HG03342 (cell line): ENCODE data around the gene SUMO4.

Experiments used
- ATAC-seq: cut with Tn5 transposase; IDR thresholded peaks from one replicate; pipeline ENCODE4 v1.9.1; 2021; ENCODE audit warnings: mild to moderate bottlenecking, moderate library complexity; ENCODE audit not compliant: unreplicated experiment

SUMO4 gene

DNA sequence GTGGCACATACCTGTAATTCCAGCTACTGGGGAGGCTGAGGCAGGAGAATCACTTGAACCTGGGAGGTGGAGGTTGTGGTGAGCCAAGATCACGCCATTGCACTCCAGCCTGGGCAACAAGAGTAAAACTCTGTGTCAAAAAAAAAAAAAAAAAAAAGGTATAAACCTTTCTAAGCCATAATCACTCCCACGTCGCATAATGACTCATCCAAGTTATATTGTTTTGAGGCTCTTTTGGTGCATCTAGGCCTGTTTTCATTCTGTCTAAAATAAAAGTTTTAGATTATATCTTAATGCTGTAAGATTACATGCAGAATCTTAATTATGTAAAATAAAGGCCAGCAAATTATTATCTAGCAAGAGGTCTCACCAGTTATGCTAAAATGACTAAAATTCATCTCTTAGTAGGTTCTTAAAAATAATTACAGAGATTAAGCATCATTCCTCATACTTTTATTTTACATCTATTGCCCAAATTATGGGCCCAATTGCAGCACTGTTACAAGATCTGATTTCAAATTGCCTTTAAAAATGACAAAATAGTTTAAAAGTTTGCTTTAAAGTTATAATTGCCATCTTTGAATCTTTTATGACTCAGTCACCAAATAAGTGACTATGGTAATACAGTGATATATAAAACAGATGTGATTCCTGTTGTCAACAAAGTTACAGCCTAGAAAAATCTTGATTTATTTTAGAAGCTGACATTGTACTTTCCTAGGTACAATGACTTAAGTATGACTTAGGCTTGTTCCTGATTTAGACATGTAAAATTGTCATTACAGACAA lies 10.4 kb upstream of the SUMO4 start:
- no peak for ATAC-seq

DNA sequence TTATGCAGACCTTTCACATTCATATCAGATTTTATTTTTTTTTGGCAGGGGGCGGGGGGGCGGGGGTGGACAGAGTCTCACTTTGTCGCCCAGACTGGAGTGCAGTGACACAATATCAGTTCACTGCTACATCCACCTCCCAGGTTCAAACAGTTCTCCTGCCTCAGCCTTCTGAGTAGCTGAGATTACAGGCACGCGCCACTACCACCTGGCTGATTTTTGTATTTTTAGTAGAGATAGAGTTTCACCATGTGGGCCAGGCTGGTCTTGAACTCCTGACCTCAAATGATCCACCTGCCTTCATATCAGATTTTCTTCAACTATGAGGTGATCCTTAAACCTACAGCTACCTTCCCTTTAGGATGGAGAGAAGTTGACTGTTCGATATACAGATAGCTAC lies 8.0 kb upstream of the SUMO4 start:
- no peak for ATAC-seq

DNA sequence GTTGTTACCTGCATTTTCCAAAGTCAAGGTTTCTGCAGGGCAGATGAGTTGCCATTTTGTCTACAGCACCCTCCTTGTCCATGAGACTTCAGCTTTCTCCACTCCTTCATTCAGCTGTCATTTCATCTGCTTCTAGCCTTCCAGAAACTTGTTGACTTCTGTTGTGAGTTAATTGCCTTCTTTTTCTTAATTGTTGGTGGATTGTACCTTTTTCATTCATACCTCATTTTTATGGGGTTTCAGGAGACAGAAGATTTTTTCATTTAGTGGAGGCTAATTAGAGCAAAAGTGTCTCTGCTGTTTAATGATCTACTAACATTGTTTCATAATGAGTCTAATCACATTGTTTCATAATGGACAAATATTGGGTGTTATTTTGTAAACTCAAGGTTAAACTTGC lies 7.5 kb upstream of the SUMO4 start:
- no peak for ATAC-seq

DNA sequence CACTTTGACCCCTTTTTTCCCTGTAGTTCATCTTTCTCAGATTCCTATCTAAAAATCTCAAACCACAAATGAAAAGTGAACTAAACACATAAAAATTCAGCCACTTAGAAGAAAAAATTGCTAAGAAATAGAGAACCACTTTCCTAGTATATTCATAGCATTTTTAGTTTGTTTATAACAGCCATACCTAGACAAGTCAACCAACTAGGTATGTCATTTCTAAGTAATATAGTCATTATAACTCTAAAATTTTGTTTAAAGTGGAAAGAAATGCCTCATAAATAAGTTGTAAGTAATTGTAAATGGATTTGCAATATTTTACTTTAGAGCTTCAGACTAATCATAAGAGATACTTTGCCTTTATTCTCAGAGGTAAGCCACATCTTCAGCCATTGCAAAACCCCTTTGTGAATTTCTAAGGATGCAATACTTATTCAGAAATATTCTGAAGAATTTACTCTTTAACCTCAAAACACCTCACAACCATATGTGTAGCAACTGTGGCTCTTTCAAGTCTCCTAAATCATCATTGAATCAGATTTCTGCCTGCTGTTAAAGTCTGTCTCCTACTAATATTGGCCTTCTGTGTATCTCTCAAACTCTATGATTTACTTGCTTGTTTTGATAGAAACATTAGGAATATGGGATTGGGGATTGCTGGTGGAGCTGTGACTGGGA lies 6.9 kb upstream of the SUMO4 start:
- ATAC-seq = no peak

DNA sequence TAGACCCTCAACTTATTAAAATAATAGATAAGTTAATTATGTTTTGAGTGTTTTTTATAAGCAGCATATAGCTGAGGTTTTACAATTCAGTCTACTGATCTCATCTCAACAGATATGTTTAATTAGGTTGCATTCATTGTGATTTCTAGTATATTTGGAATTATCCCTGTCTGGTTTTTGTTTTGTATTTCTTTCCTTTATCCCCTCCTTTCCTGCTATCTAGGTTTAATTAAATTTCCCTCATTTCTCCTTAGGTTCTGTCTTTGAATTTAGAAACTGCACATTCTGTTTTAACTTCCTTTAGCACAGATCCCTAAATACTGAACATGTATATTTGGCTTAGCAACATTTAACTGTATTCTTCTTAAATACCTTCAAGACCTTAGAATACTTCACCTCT lies 4.9 kb upstream of the SUMO4 start:
- ATAC-seq = no peak

DNA sequence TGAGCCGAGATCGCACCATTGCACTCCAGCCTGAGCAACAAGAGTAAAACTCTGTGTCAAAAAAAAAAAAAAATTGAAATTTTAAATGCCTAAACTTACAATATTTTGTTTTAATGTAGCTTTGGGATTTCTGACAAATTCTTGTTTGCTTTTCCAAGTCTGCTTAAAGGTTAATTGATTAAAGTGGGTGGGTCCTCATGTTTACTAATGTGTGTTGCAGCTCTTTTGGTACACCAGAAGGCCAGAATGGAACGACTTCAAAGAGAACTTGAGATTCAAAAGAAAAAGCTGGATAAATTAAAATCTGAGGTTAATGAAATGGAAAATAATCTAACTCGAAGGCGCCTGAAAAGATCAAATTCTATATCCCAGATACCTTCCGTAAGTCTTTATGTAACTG lies 2.7 kb upstream of the SUMO4 start:
- no peak for ATAC-seq

DNA sequence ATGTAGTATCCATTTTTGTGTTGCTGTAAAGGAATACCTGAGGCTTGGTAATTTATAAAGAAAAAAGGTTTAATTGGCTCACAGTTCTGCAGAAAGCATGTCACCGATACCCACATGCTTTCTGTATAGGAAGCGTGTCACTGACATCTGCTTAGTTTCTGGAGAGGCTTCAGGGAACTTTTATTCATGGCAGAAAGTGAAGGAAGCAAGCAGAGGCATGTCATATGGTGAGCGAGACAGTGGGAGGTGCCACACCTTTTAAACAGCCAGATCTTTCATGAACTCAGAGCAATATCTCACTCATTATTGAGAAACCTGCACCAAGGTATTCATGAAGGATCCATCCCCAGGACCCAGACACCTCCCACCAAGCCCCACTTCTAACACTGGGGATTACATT lies 3.5 kb downstream of the SUMO4 start:
- ATAC-seq = no peak

DNA sequence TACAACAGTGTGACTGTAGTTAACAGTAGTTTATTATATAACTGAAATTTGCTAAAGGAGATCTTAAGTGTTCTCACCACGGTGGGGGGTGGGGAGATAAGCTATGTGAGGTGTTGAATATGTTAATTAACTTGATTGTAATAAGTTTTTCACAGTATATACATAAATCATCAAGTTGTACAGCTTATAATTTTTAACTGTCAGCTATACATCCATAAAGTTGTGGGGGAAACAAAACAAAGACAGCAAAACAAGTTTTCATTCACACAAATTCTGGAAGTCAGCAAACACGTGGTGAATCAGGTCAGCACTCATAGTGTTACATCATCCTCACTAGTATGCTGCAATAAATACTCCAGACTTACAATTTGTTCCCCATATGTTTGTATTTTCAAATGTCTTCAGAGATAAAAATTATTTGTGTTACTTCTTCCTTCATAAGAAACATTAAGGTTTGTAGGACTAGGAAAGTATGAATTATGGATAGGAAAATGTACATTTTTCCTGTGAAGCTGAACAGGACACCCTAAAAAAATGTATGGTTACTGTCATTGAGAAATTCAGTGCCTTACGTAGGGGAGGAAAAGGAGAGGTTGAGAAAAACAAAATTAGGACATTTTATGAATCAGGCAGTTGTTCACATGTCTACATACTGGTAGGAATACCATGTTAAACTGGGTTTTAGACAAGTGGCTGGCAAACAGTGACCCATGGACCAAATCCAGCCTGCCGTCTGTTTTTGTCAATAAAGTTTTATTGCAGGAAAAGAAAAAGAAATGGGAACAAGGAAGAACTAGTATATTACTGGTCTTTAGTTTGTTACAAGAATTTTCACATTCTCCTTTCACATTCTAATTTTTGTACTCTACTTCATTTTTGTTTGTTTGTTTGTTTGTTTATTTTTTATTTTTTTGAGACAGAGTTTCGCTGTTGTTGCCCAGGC lies 6.0 kb downstream of the SUMO4 start:
- ATAC-seq = no peak

DNA sequence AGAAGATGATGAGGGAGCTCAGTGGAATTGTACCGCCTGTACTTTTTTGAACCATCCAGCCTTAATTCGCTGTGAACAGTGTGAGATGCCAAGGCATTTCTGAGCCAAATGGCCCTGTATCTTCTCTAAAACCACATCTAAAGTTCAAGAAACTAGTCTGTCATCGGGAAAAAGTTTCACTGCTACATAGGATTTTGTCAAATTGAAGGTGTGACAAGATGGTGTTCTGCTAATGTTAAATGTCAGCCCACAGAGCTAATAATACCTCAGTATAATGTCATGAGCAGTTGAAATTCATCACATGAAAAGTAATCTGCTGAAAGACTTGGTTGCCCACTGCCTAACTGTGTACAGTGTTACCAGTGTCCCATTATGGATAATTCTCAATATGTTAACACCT lies 9.6 kb downstream of the SUMO4 start:
- ATAC-seq = no peak

DNA sequence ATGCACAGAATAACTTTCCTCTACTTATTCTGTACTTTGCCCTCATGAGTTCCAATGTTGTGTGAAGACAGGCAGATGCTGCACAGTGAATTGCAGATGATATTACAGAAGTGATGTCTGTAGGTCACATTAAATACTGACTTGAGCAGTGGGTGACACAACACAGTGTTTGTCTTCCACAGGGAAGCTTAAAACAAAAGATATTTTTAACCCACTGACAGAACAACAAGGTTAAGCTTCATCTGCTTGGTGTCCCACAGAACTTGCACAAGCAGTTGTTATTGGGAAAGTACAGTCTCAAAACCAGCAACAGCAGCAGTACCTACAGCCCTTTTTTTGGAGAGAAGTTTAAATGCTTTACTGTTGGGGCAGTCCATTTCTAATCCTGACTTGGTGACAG lies 10.5 kb downstream of the SUMO4 start:
- no peak for ATAC-seq

DNA sequence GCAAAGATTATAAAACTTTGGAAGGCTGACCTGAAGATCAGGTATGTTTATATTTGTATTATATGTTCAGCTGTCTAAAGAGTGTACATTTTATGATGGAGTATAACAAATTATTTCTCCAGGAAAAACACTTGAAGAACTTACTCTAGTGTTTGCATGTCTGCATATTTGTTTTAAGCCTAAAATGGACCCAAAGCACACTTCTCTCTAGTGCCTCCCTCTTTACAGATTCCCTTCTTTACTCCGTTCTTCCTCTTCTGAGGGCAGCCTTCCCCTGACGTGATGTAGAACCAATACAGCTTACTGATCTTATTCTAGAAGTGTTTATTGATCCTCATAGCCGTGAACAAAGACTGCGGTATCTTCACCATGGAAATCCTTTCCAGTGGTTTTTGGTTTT lies 13.9 kb downstream of the SUMO4 start:
- ATAC-seq = no peak

DNA sequence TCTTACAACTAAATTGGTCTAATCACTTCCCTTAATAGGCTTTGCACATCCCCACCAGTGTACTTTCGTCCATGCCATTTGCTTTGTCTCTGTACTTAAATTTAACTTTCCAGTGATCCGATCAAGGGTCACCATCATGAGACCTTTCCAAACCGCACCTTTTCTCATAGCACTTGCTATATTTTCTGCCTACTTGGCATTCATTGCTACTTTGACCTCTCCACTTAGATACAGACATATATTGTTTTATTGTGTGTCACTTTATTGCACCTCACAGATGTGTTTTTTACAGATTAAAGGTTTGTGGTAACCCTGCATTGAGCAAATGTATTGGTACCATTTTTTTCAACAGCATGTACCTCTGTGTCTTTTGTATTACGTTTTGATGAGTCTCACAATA lies 14.8 kb downstream of the SUMO4 start:
- no peak for ATAC-seq

DNA sequence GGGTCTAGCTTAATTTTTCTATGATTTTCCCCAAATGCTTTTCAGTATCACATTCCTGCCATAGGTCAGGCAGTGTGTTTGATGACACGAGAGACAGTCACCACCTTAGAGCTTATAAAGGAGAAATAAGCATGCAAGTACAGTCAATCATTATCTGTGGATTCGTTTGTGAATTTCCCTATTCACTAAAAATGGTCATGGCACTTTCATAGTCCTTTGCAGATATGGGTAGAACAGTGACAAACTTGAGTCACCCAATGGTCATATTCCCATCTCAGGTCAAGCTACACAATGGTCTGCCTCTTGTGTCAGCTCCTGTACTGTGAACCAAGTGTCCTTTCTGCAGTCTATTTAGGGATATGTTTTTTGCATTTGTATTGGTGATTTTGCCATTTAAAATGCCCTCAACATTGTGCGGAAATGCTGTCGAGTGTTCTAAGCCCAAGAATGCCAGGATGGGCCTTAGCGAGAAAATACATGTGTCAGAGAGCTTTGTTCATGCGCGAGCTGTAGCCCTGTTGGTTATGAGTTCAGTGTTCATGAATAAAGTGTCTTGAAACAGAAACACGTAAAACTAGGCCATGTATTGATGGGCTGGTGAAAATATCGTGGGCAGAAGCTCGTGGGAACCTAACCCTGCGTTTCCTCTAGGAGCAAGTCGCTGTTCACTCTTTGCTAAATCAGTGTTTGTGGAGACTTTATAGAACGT lies 19.8 kb downstream of the SUMO4 start:
- ATAC-seq = no peak

DNA sequence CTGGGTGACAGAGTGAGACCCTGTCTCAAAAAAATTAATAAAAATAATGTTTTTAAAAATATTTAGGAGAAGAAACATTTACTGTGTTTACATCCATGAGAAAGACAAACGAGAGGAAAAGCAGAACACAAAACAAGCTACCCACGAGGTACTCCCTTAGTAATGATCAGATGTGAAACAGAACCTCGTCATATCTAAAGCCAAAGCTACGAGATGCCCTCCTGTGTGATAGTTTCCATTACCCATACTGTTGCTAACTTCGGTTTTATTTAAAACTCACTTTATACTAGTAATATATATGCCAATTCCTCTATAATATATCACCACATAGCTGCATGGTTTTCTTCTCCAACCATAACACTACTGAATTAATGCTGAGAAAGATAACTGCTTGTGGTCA lies 21.1 kb downstream of the SUMO4 start:
- ATAC-seq = no peak

DNA sequence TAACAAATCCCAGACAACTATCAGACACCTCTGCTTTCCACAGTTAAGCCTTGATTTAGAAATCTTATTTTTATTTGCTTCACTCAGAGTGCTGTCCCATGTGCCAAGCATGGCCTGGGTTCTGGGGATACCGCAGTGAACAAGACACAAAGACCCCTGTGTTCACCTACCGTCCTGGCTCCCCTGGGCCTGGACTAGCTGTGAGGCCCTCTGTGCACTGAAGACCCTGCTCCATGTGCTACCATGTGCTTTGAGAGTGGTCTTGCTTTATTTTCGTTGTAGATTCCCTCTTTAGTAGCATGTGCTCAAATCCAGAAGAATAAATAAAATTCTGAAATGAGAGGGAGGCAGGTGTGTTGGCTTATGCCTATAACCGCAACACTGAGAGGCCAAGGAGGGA lies 22.5 kb downstream of the SUMO4 start:
- no peak for ATAC-seq

DNA sequence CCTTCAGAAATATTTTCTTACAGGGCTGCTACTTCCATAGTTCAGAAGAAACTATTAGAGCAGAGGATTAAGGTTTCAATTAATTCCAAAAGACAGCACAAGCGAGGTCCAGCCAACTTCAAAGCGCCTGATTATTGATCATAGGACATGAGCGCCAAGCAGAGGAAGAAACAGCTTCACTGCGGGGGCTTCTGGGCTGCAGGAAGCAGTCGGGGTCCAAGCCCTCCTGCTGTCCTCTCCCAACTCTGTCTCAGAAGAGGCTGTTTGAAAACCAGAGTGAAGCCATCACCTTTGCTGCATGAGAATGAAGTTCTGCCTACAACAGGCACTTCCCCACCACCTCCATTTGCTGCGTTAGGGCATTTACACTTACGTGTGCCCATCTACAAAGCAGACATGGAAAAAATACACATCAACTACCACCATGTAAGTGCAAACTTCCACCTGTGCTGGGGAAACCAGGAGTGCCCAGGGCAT lies 23.9 kb downstream of the SUMO4 start:
- no peak for ATAC-seq

DNA sequence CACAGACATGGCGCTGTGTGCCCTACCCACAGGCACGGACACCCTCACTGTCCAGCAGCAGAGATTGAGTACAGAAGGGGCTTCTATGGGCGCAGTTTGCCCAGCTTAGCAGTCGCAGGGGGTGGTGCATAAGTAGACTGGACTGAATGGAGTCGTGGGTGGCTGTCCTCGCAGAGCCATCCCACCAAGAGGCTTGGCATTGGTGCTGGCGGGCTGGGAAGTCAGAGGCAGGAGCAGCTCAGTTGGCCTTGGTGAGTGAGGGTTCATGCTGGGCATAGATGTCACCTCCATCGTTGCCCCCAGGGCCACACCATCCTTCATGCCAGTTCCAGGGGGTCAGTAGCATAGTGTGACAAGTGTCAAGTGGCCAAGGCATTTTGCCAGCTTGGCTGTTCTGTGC lies 25.2 kb downstream of the SUMO4 start:
- no peak for ATAC-seq

DNA sequence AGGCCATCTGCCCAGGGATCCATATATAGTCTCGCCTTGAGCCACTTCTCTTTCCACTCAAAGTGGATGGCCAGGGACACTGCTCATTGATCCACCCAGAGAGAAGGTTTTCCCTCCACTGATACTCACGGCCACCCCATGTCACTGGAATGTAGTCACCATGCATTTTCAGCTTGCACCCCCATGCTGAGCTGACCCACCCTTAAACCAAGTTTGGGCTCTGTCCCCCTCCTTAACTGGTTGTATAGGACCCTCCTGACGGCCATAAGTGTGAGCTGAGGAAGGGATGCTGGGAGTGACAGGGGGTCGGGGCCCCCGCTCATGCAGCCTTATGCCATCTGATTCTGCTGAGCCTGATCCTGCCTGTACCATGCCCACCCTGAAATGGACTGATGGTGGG lies 25.7 kb downstream of the SUMO4 start:
- ATAC-seq = no peak

DNA sequence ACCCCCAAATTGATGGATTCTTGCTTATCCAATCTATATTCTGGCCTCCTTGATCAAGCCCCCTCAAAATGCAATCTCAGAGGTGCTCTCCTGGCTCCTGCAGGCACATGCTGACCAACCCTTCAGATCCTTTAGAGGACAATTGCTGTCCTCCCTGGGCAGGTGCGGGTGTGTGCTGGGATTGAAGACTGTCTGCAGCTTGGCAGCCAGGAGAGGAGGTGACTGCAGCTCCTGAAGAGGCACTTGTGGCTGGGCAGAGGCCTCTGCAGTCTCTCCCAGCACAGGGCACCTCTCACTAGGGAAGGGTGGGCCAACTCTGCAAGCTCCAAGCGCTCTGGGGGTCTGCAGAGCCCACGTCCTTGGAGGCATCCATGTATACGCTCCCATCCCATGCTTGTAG lies 28.5 kb downstream of the SUMO4 start:
- ATAC-seq = no peak

DNA sequence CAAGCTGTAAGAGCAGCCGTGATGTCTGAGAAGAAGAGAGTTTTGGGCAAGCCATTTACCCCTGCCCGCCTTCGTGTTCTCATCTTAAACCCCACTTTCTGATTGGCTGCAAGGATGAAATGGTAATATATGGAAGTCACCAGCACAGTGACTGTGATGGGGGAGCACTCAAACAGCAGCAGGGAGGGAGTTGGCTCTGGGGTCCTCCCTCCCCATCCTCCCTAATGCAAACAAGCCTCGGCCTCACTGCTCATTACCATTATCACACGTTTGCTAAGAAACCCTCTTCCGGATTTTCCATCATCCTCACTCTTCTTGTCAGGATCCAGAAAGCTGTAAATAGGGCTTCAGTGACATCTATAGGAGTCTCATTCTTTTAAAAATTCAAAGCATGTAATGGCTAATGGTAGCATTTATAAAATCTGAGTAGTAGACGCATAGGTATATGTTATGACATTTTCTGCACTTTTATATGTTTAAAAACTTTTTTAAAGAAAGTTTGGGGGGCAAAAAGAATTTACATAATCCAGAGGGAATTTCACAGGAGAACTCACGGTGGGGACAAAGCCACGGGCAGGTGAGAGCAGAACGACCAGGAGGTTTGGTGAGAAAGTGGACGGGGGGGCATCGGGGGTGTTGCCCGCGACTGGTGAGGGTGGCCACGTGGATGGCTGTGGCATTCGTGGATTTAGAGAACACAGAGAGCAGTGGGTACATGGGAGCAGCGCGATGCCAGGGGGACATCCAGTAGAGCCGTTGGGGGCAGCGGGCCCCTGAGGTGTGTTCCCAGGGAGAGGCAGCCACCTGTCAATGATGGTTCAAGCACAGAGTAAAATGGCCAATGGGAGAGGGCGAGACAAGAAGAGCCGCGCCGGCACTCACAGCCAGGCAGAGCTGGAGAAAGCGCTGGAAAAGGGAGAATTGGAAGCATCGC lies 29.6 kb downstream of the SUMO4 start:
- ATAC-seq = no peak
